ENCODE results near the gene AMZ1.

The AMZ1 gene

GRCh38 chr7:2639695-2640481, 48.1 kb upstream of the AMZ1 start:
- H3K79me2 ChIP-seq (ENCODE audit: insufficient read depth, low read length), result peaks cover 92% of the 10 kb centered on the region
- no peak for DNase-seq
- no peaks in the 10 kb centered on the region for H3K27me3 ChIP-seq (ENCODE audit: insufficient read depth, low read length, poor library complexity)
- peaks cover 50% of the 10 kb centered on the region for H3K36me3 ChIP-seq (ENCODE audit: insufficient read depth, low read length)
- TF ChIP-seq EZH2 (IDR thresholded peaks at IDR 0.05; ENCODE audit: borderline replicate concordance, low read depth, low read length, severe bottlenecking) (no peak), CTCF (IDR thresholded peaks at IDR 0.05; ENCODE audit: borderline replicate concordance, extremely low read depth, low read length, poor library complexity, severe bottlenecking) (no peak)
- H3K4me3 ChIP-seq (ENCODE audit: low read depth in 1 of 2, low read length in 2 of 2), result no peak overlapping the region
- H3K4me2 ChIP-seq (ENCODE audit: insufficient read depth, low read length), result no peak overlapping the region
- no peak overlapping the region for H2AFZ ChIP-seq (ENCODE audit: low read depth, low read length)
- H3K9me3 ChIP-seq (ENCODE audit: insufficient read depth, low read length, severe bottlenecking), result no peaks in the 10 kb centered on the region
- H3K9ac ChIP-seq (ENCODE audit: low read depth, low read length), result no peak overlapping the region
- no peak for ATAC-seq (ENCODE audit: insufficient read depth, low read depth)
- peaks cover 23% of the 10 kb centered on the region for H3K4me1 ChIP-seq (ENCODE audit: insufficient read depth, low read length)
- H3K27ac ChIP-seq (ENCODE audit: low read length), result no peak overlapping the region
- peaks cover 91% of the 10 kb centered on the region for H4K20me1 ChIP-seq (ENCODE audit: insufficient read depth, low read length)

- TF ChIP-seq CTCF (IDR thresholded peaks at IDR 0.05; ENCODE audit: borderline replicate concordance, extremely low read depth, low read length, poor library complexity, severe bottlenecking) (no peak), EZH2 (IDR thresholded peaks at IDR 0.05; ENCODE audit: borderline replicate concordance, low read depth, low read length, severe bottlenecking) (no peak)
- no peak for DNase-seq
- Histone ChIP-seq H3K4me2 (ENCODE audit: insufficient read depth, low read length) (no peak overlapping the region), H3K9me3 (ENCODE audit: insufficient read depth, low read length, severe bottlenecking) (no peaks in the 10 kb centered on the region), H2AFZ (ENCODE audit: low read depth, low read length) (no peak overlapping the region), H3K79me2 (ENCODE audit: insufficient read depth, low read length) (peaks cover 92% of the 10 kb centered on the region), H3K9ac (ENCODE audit: low read depth, low read length) (no peak overlapping the region), H4K20me1 (ENCODE audit: insufficient read depth, low read length) (peaks cover 91% of the 10 kb centered on the region), H3K4me1 (ENCODE audit: insufficient read depth, low read length) (peaks cover 24% of the 10 kb centered on the region), H3K27ac (ENCODE audit: low read length) (no peak overlapping the region), H3K36me3 (ENCODE audit: insufficient read depth, low read length) (peaks cover 46% of the 10 kb centered on the region), H3K27me3 (ENCODE audit: insufficient read depth, low read length, poor library complexity) (no peaks in the 10 kb centered on the region), H3K4me3 (ENCODE audit: low read depth in 1 of 2, low read length in 2 of 2) (no peak overlapping the region)
- no peak for ATAC-seq (ENCODE audit: insufficient read depth, low read depth)
Observed at GRCh38 chr7:2640482-2640830, 47.5 kb upstream of the AMZ1 start.

- Histone ChIP-seq H3K36me3 (ENCODE audit: insufficient read depth, low read length) (peaks cover 46% of the 10 kb centered on the region), H3K4me3 (ENCODE audit: low read depth in 1 of 2, low read length in 2 of 2) (no peak overlapping the region), H3K27ac (ENCODE audit: low read length) (no peak overlapping the region), H3K4me2 (ENCODE audit: insufficient read depth, low read length) (no peak overlapping the region), H3K4me1 (ENCODE audit: insufficient read depth, low read length) (peaks cover 28% of the 10 kb centered on the region), H4K20me1 (ENCODE audit: insufficient read depth, low read length) (peaks cover 91% of the 10 kb centered on the region), H3K27me3 (ENCODE audit: insufficient read depth, low read length, poor library complexity) (no peaks in the 10 kb centered on the region), H2AFZ (ENCODE audit: low read depth, low read length) (no peak overlapping the region), H3K79me2 (ENCODE audit: insufficient read depth, low read length) (peaks cover 92% of the 10 kb centered on the region), H3K9me3 (ENCODE audit: insufficient read depth, low read length, severe bottlenecking) (no peaks in the 10 kb centered on the region), H3K9ac (ENCODE audit: low read depth, low read length) (no peak overlapping the region)
- ATAC-seq (ENCODE audit: insufficient read depth, low read depth), result no peak
- TF ChIP-seq CTCF (IDR thresholded peaks at IDR 0.05; ENCODE audit: borderline replicate concordance, extremely low read depth, low read length, poor library complexity, severe bottlenecking) (no peak), EZH2 (IDR thresholded peaks at IDR 0.05; ENCODE audit: borderline replicate concordance, low read depth, low read length, severe bottlenecking) (no peak)
- DNase-seq, result no peak
Observed at GRCh38 chr7:2640846-2641316, 47.1 kb upstream of the AMZ1 start.
